Mammary epithelial cell (primary cell): Measurements from ENCODE around the gene ATP5F1B.

Experiments
- CTCF ChIP-seq, 2 donors: IDR thresholded peaks in 1 of 2; conservative IDR thresholded peaks in 1 of 2; 2 replicates each; pipeline ENCODE4 v1.5.1; 2011 to 2012; ENCODE audit warnings: inconsistent platforms in 2 of 2, low read length in 2 of 2, mild to moderate bottlenecking in 2 of 2, control low read depth in 1 of 2, low read depth in 1 of 2; ENCODE audit not compliant: insufficient read depth in 1 of 2; ENCODE audit errors: extremely low read depth in 1 of 2
- EZH2 ChIP-seq: IDR thresholded peaks from 2 replicates; pipeline ENCODE4 v1.6.1; 2012; ENCODE audit warnings: low read length, inconsistent platforms, borderline replicate concordance

- peak; percentile 82 to 88 for TF ChIP-seq CTCF (conservative IDR thresholded peaks at IDR 0.05 in 1 of 2, IDR thresholded peaks at IDR 0.05 in 1 of 2; ENCODE audit: extremely low read depth in 1 of 2, insufficient read depth in 1 of 2, low read depth in 1 of 2, low read length in 2 of 2)
- no peak for TF ChIP-seq EZH2
These were observed 51.7 kb downstream of the ATP5F1B start for GRCh38 chr12:56593909-56594621.
